Measurements from ENCODE around the gene RPP25L.
A peak's percentile ranks its signal among the peaks of the same experiment; 100 is the strongest.

The RPP25L gene

DNA sequence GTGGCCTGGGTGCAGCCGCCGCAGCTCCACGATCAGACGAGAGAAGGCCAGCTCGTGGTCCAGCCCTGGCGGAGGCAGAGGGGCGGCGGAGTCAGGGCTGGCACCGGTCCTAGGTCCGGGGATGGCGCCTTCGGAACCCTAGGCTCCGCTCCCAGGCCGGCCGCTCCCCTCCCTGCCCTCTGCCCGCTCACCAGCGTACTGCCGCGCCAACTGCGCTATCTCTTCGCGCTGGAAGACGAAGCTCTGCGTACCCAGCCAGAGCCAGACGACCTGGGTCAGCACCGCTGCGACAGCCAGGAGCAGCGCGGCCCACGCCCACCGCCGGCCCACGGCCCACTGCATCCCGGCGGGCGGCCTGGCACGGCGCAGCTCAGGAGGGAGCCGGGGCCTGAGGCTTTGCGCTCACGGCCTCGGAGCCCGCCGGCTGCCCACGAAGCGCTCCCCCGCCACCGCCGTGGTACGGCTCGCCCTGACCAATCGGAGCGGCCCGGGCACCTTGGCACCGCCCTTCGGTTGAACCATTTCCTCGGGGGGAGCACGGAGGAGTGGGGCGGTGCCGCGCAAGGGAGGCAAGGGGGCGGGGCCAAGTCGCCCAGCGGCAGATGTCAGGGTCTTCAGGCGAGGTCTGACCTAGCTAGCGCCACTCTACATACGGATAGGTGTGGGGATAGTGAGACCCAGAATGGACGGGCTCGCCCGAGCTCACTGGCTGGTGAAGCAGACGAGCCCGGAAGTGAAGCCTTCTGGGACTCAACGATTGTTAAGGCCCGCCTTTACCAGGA is 25.6 kb upstream of the RPP25L start, which contains the start of gene SIGMAR1:
TSS of gene SIGMAR1 (minus strand) at position 432 of the 782 bp plus-strand sequence. CDS start at position 342, 90 bp downstream.
- peak; percentile 92 for DNase-seq

DNA sequence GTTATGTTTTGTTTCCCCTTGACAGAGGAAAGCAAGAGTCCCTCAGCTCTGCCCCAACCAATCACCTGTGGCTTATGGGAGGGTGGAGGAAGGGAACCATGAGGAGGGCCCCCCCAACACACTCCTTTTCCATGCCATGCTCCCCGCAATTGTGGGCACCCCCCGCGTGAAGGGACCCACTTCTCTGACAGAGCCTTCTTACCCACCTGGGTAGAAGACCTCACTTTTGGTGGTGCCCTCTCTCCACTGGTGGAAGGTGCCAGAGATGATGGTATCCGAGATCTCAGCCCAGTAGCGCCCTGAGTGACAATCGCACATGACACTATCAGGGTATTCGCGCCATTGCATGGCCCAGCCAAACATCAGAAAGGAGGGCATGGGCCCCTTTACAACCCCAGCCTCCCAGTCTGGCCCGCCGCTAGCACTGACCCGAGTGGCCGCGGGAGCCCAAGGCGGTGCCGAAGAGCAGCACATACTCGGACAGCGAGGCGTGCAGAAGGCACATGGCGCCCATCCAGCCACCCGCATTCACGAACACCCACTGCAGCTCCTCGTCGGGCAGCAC is 25.0 kb upstream of the RPP25L start:
- no peak for DNase-seq

DNA sequence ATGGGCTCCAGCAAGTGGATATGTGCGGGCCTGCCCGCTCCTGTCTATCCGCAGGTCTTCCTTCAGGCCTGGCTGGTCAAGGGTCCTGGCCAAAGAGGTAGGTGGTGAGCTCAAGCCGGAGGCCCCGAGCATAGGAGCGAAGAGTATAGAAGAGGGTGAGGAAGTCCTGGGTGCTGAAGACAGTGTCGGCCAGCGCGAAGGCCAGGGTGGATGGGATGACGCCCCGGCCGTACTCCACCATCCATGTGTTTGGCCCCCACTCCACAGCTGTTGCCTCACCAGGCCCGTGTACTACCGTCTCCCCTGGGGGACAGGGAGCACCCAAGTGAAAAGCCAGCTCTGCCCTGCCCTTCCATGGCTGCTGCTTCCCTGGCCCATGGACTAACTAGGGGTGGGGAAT is 23.7 kb upstream of the RPP25L start:
- no peak for DNase-seq

DNA sequence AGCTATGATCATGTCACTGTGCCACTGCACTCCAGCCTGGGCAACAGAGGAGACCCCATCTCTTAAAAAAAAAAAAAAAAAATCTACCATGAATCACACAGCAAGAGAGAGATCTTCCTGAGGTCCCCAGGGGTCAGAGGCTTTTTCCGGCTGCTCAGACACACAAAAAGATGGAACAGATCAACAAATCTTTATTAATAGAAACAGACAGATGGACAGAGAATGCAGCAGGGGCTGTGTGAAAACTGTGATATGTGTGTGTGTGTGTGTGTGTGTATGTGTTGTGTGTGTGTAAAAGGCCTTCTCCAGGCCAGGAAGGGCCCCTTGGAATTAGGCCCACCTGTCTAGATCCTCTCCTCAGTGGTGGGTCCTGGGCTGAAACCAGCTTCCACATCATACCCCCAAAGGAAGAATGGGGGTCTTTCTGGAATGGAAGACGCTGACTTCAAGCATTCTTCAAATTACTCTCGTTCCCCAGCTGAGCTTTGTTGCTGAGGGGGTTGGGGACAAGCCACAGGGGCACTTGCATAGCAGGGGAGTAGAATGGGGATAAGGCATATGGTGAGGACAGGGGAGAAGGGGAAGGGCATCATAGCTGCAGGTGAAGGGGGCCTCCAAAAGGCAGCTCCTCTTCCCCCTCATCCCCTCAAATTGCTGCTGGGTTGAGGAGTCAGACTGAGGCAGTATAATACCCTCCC is 22.8 kb upstream of the RPP25L start:
- no peak for DNase-seq

DNA sequence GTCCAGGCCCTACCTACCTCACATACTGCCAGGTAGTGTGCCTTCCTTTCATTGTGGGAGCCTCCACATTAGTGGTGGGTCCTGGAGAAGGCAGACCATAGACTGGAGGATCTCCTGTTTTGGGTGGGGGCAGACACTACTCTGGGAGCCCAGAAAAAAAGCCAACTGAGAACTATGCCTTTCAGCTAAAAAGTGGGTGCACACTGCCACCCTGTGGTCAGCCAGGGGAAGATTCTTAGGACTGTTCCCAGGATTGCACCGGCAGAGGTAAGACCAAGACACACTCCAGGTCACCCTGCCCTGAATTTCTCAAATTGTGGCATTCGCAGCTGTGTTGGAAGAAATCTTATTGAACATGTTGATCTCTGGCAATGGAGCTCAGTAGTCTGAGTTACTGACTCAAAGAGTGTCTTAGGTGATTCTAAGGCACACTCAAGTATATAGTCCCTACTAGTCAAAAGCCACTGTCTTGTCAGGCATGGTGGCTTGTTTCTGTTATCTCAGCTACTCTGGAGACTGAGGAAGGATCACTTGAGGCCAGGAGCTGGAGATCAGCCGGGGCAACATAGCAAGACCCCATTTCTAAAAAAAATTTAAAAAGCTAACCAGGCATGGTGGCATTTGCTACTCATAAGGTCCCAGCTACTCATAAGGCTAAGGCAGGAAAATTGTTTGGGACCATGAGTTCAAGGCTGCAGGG is 22.1 kb upstream of the RPP25L start:
- peak; percentile 62 for DNase-seq

DNA sequence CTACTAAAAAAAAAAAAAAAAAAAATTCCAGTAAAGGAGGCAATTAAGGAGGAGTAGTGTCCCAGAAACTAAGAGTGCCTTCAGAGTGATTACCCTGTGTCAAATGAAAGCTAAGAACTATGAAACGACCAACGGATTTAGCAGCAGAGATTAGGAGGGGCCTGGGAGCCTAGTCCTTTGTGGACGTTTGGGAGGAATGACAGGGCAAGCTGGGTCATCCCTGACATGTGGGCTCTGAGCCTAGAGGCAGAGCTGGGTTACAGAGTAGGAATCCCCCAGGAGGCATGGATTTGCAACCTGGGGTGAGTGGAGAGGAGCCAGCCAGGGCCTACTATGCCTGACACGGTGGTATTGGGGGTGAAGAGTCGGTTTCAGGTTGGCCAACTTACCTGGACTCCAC is 21.3 kb upstream of the RPP25L start:
- no peak for DNase-seq

DNA sequence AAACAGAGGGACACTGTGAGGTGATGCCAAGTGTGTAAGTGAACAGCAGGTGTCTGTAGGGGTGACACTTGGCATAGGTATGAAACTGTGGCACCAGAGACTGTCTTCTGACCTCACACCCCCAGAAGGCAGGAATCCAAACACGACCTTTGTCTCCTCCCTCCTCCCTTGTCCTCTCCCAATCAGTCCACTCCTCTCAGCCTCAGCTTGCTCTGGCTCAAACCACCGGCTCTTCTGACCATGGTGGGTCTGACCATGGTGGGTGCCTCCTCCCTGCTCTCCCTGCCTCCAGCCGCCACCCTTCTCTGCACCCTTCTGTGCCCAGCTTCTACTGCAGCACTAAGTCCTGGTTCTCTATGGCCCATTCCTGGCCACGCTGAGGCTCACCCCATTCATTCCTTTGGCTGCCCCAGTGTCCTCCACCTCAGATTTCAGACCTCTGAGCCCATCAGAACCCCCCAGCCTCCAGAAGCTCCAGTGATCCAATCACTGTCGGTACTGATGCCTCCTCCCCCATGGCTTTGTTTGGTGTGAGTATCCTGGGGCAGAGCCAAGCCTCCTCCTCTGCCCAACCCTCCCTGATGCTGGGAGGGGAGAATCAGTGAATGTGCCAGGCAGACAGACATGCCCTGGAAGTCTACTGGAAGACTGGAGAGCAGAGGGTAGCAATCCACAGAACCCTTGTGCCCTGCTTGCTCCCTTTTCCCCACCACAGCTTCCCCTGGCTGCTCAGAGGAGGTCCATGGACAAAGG is 18.7 kb upstream of the RPP25L start:
- no peak for DNase-seq

DNA sequence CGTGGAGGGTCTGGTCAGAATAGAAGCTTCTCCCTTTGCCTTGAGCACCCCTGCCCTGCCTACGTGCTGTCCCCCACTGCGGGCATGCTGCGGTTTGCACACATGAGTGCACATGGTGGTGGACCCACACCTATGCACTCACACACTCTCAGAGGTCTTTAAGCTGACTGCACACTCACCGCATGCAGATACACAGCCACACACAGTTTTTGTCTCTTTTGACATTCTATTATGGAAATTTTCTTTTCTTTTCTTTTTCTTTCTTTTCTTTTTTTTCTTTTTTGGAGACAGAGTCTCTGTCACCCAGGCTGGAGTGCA is 17.6 kb upstream of the RPP25L start:
- DNase-seq: no peak

DNA sequence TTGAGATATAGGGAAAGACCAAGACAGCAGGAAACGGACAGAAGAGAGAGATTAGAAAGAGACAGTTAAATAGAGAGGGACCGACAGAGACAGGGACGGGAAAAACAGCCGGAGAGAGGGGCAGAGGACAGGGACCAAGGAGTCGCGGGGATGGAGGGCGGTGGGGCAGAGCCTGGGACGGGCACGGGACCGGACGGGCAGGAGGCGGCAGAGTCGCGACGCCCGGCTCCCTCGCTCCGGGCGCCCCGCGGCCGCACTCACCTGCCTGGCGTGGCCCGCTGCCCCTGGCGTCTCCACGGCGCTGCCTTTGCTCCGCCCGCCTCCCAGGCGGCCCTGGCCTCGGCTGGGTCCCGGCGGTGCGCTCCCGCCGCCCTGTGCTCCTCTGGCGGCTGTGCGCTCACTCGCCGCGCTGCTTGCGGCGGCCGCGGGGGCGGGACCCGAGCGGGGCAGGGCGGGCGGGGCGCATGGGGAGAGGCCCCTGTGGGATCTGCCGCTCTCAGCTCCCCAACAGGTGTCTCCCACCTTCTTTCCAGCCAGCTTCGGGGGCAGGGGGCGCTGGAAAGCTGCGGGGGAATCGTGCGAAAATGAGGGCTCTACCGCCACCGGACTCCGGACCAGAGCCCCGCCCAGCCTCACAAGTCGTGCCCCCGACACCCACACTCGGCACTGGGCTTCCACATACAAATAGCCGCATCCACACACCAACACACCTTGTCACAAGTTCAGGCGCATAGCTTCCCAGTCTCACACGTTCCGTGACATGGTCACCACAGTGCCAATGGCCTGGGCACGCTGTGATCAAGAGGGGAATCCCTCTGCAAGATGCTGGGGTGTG is 17.0 kb upstream of the RPP25L start, which contains the start of gene ARID3C:
TSS of gene ARID3C (minus strand) at position 411 of the 835 bp plus-strand sequence. CDS start 1,052 bp downstream, outside the sequence.
- DNase-seq: no peak

DNA sequence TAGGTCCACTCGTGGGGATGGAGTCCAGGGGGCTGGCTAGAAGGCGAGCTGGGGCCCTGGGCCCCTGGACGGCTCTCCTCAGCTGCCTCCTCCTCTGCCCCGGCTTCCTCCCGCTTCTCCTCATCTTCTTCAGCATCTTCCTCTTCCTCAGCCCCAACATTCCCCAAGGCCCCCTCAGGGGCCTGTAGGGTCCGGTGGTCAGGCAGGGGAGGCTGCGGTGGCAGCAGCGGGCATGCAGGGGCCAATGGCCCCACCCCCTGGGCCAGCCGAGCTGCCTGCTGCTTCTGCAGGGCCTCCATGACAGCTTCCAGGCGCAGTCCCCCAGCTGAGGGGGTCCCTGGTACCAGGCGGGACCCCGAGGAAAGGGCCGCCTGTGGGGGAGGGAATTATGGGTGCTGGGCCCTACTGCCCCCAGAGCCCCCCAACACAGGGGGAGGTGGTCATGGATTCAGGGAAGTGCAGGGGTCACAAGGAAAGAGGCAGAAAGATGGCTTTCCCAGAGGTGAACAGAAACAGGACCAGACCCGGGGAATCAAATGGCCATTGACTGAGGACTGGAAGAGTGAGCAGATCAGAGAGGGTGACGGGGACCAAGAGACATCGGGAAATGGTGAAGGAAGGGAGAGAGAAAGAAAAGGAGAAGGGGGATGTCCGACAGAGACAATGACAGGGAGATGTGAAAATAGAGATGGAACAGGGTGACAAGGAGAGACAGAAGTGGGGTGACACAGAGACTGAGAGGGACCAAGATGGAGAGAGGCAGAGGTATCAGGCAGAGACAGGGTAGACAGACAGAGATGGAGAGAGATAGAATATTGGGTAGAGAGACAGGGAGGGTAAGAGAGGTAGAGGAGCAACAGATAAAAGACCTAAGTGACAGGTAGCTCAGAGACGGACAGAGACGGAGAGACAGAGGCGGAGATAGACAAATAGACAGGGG is 16.1 kb upstream of the RPP25L start:
- DNase-seq: no peak

DNA sequence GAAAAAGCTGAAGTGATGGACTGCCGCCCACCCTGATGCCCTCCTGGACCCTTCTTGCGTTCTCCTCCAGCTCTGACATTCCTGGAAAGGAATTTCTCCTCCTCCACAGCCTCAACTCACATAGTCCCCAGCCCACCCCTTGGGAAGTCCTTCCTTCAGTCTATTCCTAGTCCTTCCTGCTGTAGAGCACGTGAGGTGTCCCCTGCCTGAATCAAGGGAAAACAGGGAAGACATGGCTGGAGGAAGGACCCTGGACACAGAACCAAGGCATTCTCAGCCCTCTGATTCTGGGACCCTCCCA is 13.2 kb upstream of the RPP25L start:
- DNase-seq: no peak

DNA sequence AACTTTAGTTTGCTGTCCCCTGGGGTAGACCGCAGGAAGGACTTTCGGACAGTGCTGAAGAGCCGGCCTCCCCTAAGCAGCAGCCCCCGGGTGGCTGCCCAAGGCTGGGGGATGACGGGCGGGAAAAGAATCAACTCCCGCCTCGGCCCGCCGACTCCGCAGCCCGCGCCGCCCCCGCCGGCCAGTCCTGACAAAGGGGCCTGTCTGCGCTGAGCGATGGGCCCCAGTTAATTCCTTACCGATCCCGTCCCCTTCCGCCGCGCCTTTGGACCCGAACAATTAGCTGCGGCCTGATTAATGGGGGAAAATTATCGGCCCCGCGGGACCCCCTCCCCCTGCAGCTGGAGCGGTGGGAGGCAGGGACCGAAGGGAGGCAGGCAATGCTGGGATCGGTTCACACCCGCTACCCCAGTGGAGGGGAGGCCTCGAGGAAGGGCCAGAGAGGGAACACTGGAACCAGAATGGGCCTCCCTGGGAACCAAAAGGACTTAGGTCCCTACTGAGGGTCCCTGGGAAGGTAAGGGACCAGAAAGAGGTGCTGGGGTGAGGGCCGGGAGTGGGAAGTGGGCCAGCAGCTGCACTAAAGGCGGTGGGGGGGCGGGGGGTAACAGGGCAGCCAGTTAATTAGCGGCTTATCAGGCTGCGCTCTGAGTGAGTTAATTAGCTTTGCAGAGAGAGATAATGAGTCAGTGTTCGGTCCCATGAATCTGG is 12.7 kb upstream of the RPP25L start:
- no peak for DNase-seq

DNA sequence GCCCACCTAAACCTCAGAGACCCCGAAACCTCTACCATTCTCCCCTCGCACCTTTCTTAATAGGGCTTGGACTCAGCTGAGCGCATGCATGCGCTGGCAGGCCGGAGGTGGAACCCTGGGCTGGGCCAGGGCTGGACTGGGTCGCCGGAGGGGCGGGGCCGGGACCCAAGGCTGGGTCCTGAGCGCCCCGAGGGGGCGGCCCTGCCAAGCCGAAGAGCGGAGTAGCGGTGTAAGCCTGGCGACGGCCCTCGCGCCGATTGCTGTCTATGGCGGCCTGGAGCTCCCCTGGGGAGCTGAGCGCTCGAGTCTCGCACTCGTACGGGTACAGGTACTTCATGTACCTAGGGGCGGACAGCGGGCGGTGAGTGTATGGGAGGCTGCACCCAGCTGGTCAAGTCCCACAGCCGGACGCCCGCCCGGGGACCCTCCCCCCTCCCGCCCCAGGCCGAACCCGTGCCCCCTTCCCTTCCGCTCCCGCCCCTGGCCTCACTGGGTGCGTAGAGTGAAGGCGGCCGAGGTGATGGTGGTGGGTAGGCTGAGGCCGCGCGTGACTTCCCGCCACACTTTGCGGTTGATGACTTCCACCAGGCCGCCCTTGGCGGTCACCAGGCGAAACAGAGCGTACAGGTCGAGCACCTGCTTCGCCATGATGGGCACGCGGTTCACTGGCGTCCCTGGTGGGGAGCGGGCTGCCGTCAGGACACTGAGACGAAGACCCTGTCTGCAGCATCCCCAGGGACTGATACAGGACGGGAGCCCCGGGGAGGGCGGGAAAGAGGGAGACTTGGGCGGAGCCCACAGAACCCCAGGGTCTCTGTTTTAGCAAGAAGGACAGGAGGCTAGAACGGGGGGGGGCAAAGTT is 11.7 kb upstream of the RPP25L start:
- no peak for DNase-seq

DNA sequence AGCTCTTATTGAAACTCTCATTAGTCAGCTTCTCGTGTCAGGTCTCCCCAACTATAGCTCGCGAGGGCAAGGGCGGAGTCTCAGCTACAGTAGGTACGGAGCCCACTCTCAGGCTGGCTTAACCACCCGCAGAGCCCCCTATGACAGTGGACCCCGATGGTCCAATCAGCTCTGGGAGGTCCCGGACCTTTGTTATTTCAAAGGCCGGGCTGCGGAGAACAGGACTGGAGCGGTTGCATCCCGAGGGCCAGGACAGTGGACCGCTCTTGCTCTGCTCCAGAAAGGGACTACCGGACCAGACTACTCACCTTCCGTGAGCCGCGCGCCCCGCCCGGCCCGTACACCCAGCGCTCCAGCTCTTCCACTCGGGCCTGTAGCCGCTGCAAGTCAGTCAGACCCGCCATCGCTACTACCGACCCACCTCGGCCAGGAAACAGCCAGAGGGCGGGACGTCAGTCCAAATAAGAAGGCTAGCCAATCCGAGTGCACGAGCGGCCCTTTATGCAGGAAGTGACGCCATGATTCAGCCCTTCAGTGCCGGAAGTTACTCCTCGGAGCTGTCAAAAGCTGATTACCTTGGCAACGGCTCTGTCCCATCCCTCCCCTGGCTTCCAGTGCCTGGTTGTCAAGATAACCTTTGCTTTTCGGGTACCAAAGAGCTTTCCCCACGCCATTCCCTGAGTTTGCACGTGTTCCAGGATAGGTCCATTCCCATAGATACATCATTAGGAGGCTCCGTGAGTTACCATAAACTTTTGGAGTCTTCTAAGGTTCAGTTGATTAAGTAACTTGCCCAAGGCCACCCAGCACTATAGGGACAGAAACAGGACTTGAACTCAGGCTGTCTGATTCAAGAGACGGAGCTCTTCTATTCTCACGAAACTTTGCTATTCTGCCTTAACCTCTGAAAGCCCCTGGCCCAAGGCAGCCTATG is 8.4 kb upstream of the RPP25L start, which contains the start of gene DCTN3:
TSS of gene DCTN3 (minus strand) at position 435 of the 934 bp plus-strand sequence. CDS start at position 404, 31 bp downstream.
- DNase-seq: peak; percentile 98

DNA sequence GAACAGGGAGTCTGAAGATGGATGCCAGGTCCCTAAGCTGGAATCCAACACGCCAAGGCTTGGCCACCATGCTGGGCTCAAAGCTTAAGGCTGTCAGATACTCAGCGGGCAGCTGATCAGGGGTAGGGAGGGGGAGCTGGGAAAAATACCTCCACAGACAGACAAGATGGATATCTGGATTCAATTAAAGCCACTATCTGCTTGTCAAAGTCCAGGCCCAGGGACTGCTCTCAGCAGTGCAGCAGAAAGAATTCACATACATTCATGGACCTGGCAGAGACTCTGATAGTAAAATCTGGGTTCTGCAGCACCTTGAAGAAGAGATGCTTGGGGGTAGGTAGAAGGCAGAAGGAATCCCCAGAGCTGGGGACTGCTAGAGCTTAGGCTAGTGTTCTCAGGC is 3.2 kb upstream of the RPP25L start:
- no peak for DNase-seq

DNA sequence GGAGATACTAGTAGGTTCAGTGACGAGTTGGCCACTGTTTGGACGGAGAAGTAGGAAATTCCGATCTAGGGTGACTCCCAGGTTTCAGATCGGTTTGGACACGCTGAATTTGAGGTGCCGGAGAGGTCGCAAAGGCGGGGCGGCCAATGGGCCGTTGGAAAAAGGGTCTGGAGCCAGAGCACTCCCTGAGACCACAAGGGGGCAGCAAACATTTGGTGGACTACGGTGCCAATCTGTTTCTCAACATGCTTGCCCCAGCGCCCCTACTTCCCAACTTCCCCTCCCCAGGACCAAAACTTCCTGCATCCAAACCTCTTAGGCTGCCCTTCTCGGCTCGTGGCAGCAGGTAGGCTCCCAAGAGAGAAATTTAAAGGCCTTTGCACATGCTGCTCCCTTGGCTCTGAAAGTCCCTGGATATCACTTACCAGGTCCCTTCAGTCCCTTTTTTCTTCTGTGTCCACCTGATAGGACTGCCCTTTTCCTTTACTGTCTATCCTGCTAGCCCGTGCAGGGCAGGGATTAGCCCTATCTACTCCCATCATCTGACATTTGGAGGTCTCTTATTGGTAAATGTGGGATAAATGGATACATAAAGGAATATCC is 992 bp upstream of the RPP25L start:
- DNase-seq: peak; percentile 79

DNA sequence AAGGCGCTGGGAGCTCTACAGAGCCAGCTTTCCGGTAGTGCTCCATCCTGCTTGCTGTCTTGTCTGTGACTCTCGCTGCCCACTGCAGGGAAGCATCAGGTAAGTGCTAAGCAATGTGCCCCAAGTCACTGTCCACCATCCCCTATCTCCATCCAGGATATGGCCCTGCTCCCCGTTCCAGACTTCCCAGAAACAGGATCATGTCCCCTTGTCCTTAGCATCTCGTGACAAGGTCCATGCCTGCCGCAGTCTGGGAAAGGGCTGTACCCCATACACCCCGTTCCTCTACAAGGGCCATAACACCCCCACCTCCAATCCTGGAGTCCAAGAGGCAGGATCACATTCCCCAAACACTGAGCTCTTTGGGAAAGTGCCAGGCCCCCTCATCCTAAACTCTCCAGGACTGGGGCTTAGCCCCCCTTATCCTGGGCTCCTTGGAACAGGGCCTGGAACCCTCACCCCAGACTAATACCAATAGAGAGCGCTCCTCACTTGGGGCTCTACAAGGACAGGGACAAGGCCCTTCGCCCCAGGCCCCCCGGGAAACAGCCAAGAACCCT is 566 bp downstream of the RPP25L start:
- no peak for DNase-seq

Measured in inflammatory macrophage treated with lipopolysaccharide for 4 hours (primary cell).